Adipose tissue (tissue), 3 donors: ENCODE results near the gene MECR. TPM values are rescaled to one million over a fixed set of nuclear protein-coding genes. Genes with fewer than 3 reads are reported as not detected.

Experiments used
- H3K27ac ChIP-seq: one replicate; pipeline ENCODE4 v1.5.1; 2013; ENCODE audit warnings: low read depth, low read length
- WGBS, 3 donors: extraction: QIAGEN DNeasy Blood & Tissue Kit; methylation state at CpG; one replicate each; pipeline ENCODE4 v1.1.7; 2013; 5-methylcytosine and 5-hydroxymethylcytosine counted together
- polyA plus RNA-seq, 3 donors: library from polyadenylated mRNA; stranded (reverse); fragments of 200-250 nt; gene quantifications; one replicate each; pipeline ENCODE4 v1.2.3, GENCODE V29; 2013
- donor health status: healthy with polysubstance abuse.
- donor health status: Bipolar disorder and iron deficiency.
- donor health status: healthy.

Gene MECR
- 10 to 100 TPM; 20.1 to 56.7 (median 32.3) TPM for polyA plus RNA-seq

DNA sequence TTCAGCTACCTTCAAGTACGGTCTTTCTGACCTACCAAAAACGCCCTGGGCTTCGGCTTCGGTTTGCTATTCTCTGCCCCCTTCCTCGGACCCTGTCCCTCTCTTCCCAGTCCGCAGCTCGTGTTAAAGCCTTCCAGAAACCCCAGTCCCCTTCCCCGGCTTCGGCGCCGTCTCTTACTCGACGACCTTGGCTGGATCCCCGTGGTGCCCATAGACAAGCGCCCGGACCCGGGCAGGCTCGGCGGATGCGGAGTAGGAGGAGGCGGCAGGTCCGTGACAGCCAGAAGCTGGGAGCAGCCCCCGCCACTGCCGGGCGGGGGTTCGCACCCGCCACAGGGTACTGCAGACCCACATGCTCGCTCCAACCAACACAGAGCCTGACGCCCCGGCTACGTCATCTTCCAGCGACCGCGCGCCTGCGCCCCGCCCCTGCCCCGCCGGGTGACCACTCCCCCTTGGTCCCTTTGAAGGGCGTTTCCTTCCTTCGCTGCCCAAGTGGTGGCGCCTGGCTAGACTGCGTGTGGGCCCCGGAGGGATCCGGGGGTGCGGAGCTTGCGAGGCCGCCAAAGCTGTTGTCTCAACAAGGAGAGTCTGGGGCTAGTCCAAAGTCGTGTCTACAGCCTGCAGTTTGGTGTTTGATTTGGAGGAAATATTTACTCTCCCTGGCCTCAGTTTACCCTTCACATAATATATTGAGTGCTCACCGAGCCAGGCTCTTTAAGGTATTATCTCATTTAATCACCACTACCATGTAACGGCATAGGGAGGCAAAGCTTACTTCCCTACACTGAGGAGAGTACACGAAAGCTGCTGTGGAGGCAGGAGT is at the start of gene MECR:
MECR (minus strand) TSS at position 382 of the 826 bp plus-strand sequence; CDS start at position 354, 28 bp downstream.
- 2 to 3% (median 3%) methylated on average over 47 to 52 of the region's 52 CpGs for WGBS, 3 donors
- no peak within 1 kb of the TSS for H3K27ac ChIP-seq

- no peak overlapping the region for H3K27ac ChIP-seq
- WGBS, 3 donors = 71 to 89% (median 78%) methylated on average over 11 of the region's 11 CpGs
These were observed 49.2 kb upstream of the MECR start for GRCh38 chr1:29279951-29280391.

GRCh38 chr1:29279406-29279805 is 48.7 kb upstream of the MECR start:
- WGBS, 3 donors = 94 to 95% (median 94%) methylated on average over 13 of the region's 13 CpGs
- no peak overlapping the region for H3K27ac ChIP-seq

GRCh38 chr1:29278124-29278523 is 47.4 kb upstream of the MECR start:
- H3K27ac ChIP-seq = no peak overlapping the region
- WGBS, 3 donors = 70 to 84% (median 79%) methylated on average over 3 of the region's 3 CpGs

- WGBS, 3 donors = 91 to 97% (median 93%) methylated on average over 14 of the region's 14 CpGs
- H3K27ac ChIP-seq = no peak overlapping the region
These were observed 44.7 kb upstream of the MECR start for GRCh38 chr1:29275435-29275834.

DNA sequence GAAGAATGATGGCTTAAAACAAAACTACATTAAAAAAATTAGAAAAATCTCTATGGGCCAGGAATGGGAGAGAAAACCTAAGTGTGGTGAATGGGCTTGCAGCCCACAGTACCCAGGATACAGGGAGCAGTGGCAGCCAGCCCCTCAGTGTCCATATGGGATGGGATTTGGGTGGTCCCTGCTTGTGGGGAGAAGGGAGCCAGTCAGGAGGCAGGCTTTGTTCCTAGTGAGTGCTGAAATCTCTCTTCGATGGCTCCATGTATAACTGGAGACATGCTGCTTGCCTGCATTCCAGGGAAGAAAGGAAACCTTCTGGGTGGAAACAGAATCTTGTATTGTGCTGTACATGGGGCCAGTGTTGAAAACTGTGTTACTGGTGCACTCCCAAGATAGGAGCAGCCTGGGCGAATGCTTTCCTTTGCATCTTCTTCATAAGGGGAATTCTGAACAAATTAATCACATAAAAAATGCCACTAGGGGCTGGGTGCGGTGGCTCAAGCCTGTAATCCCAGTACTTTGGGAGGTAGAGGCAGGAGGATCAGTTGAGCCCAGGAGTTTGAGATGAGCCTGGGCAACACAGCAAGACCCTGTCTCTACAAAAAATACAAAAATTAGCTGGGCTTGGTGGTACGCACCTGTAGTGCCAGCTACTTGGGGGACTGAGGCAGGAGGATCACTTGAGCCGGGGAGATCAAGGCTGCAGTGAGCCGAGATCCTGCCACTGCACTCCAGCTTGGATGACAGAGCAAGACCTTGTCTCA is 41.6 kb upstream of the MECR start:
- 77 to 86% (median 77%) methylated on average over 6 of the region's 6 CpGs for WGBS, 3 donors
- H3K27ac ChIP-seq = no peak overlapping the region

DNA sequence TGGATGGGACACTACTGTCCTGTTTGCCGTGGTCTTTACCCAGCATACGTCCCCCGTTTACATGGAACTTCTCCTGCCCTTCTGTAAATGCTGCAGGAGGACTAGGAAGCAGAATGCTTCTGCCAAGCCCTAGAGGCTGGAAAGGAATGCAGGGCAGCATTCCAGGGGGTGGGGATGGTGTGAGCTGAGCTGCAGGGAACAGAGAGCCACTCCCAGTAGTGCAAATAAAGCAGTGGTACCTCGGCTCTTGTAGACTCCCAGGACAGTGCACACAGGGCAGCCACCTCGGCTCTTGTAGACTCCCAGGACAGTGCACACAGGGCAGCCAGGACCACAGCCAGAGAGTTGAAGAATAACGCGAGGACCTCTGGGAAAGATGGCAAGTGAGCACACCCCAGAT is 41.0 kb upstream of the MECR start:
- no peak overlapping the region for H3K27ac ChIP-seq
- WGBS, 3 donors = 20 to 35% (median 24%) methylated on average over 7 of the region's 7 CpGs

GRCh38 chr1:29270929-29271521 is 40.3 kb upstream of the MECR start:
- H3K27ac ChIP-seq = no peak overlapping the region
- 37 to 67% (median 48%) methylated on average over 3 of the region's 3 CpGs for WGBS, 3 donors

DNA sequence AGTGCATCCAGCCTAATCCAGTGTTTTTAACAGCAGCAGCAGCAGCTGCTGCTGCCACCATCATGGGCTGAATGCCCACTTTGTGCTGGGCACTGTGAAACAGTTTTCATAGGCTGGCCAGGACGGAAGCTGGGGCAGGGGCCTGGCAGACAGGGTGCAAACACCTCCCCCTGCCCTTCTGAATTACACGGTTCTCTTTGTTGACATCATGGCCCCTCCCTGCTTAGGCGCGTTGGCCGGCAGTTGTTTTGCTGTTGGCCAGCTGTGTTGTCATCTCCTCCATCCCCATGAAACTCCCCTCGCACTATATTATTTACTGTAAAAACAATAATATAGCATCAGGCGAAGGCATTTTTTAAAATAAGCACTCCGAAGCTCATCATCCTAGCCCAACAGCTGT is 38.6 kb upstream of the MECR start:
- WGBS, 3 donors = 61 to 78% (median 67%) methylated on average over 8 of the region's 8 CpGs
- H3K27ac ChIP-seq = no peak overlapping the region

GRCh38 chr1:29267321-29268070 is 36.8 kb upstream of the MECR start:
- no peak overlapping the region for H3K27ac ChIP-seq
- 73 to 88% (median 75%) methylated on average over 9 of the region's 9 CpGs for WGBS, 3 donors

DNA sequence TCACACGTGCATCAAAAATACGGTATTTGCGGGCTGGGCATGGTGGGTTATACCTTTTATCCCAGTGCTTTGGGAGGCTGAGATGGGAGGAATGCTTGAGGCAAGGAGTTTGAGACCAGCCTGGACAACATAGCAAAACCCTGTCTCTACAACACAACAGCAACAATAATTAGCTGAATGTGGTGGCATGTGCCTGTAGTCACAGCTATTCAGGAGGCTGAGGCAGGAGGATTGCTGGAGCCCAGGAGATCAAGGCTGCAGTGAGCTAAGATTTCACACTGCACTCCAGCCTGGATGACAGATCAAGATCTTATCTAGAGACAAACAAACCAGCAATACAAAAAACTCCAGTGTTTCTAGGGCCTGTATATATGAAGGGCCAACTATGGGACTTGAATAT is 36.2 kb upstream of the MECR start:
- 95 to 97% (median 96%) methylated on average over 3 of the region's 3 CpGs for WGBS, 3 donors
- no peak overlapping the region for H3K27ac ChIP-seq

DNA sequence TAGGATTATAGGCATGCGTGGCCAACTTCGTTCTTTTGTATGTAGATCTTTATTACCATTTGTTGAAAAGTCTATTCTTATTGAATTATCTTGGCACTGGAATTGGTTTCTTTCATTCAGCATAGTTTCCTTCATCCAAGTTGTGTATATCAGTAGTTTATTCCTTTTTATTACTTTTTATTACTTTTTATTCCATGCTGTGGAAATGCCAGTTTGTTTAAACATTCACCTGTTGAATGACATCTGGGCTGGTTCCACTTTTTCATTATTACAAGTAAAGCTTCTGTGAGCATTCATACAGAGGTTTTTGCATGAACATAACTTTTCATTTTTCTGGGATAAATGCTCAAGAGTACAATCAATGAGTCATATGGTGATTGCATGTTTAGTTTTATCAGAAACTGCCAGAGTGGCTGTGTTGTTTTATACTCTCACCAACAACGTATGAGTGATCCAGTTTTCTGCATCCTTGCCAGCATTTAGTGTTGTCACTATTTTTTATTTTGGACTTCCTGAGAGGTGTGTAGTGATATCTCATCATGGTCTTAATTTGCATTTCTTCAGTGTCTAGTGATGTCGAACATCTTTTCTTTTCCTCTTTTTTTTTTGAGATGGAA is 34.1 kb upstream of the MECR start:
- WGBS, 3 donors = 73 to 77% (median 74%) methylated on average over 4 of the region's 4 CpGs
- no peak overlapping the region for H3K27ac ChIP-seq

GRCh38 chr1:29260531-29260930 is 29.8 kb upstream of the MECR start:
- no peak overlapping the region for H3K27ac ChIP-seq
- WGBS, 3 donors = 42 to 64% (median 51%) methylated on average over 28 to 29 of the region's 29 CpGs

DNA sequence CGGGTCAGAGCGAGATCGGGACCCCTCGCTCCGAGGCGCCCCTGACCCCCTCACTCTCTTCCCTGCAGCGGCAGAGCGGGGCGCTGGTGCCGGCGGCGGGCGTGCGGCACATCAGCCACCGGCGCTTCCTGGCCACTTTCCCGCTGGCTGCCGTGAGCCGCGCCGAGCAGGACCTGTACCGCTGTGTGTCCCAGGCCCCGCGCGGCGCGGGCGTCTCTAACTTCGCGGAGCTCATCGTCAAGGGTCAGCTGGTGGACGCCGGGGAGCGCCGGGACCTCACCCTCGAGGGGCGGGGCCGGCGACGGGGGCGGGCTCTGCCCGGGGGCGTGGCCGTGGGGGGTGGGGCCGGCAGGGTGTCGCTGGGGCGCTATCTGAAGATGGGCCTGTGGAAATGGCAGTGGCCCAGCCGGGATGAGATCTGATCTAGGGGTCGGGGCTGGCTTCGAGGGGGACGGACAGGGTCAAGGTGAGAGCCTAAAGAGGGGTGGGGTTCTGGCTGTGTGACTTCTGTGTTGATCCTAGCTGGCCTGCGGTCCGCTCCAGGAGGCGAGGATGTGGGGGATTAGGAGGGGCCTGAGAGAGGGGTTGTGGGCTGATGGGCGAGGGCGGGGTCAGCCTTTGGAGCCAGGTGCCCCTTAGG is 29.2 kb upstream of the MECR start:
- 3 to 10% (median 3%) methylated on average over 49 to 56 of the region's 56 CpGs for WGBS, 3 donors
- no peak overlapping the region for H3K27ac ChIP-seq

- no peak overlapping the region for H3K27ac ChIP-seq
- 9 to 43% (median 18%) methylated on average over 30 to 38 of the region's 38 CpGs for WGBS, 3 donors
These were observed 28.5 kb upstream of the MECR start for GRCh38 chr1:29258976-29259801.

- 88 to 92% (median 91%) methylated on average over 16 of the region's 16 CpGs for WGBS, 3 donors
- no peak overlapping the region for H3K27ac ChIP-seq
These were observed 27.6 kb upstream of the MECR start for GRCh38 chr1:29258189-29258975.
